KMS-11 (cell line): ENCODE measurements around the gene DCANP1.

Source experiments
- H2AFZ ChIP-seq: fragments of 200-600 bp; sonication (generic); 2 replicates; pipeline ENCODE4 v1.6.1; 2016; ENCODE audit warnings: antibody characterized with exemption, mixed run types, low read depth
- H3K27ac ChIP-seq: fragments of 200-600 bp; sonication (generic); 2 replicates; pipeline ENCODE4 v1.6.1; 2016; ENCODE audit warnings: mild to moderate bottlenecking, mixed run types
- H3K27me3 ChIP-seq: fragments of 200-600 bp; sonication (generic); 2 replicates; pipeline ENCODE4 v1.6.1; 2017; ENCODE audit warnings: mild to moderate bottlenecking, low read depth, mixed run types, moderate library complexity; ENCODE audit not compliant: insufficient read depth
- H3K36me3 ChIP-seq: fragments of 200-600 bp; sonication (generic); 2 replicates; pipeline ENCODE4 v1.6.1; 2017; ENCODE audit warnings: mild to moderate bottlenecking, mixed run types; ENCODE audit not compliant: insufficient read depth
- H3K4me1 ChIP-seq: fragments of 200-600 bp; sonication (generic); 2 replicates; pipeline ENCODE4 v1.6.1; 2016; ENCODE audit warnings: mild to moderate bottlenecking, low read depth, mixed run types; ENCODE audit not compliant: poor library complexity, severe bottlenecking
- H3K4me2 ChIP-seq: fragments of 200-600 bp; sonication (generic); 2 replicates; pipeline ENCODE4 v1.7.0; 2016; ENCODE audit warnings: mild to moderate bottlenecking, mixed run types
- H3K4me3 ChIP-seq: fragments of 200-600 bp; sonication (generic); IDR thresholded peaks from 2 replicates; pipeline ENCODE4 v1.6.1; 2017; ENCODE audit warnings: low read depth, low read length, mixed read lengths; ENCODE audit not compliant: insufficient read depth
- H3K79me2 ChIP-seq: fragments of 200-600 bp; sonication (generic); 2 replicates; pipeline ENCODE4 v1.6.1; 2016; ENCODE audit warnings: low read depth, mixed run types; ENCODE audit not compliant: insufficient read depth
- H3K9ac ChIP-seq: fragments of 200-600 bp; sonication (generic); 2 replicates; pipeline ENCODE4 v1.6.1; 2016; ENCODE audit warnings: mild to moderate bottlenecking, mixed run types
- H4K20me1 ChIP-seq: fragments of 200-600 bp; sonication (generic); 2 replicates; pipeline ENCODE4 v1.6.1; 2016; ENCODE audit warnings: mild to moderate bottlenecking, mixed run types; ENCODE audit not compliant: insufficient read depth
- CTCF ChIP-seq: fragments of 200-600 bp; sonication (generic); conservative IDR thresholded peaks from 2 replicates; pipeline ENCODE4 v1.6.1; 2017; ENCODE audit warnings: low read depth, mild to moderate bottlenecking, antibody characterized with exemption, low read length, moderate library complexity, mixed read lengths

DCANP1 gene

GRCh38 chr5:135451581-135452320 lies 4.6 kb upstream of the DCANP1 start:
- H3K4me3 ChIP-seq: no peak overlapping the region
- no peak for TF ChIP-seq CTCF
- no peaks in the 10 kb centered on the region for H3K27me3 ChIP-seq
- H3K79me2 ChIP-seq: no peaks in the 10 kb centered on the region
- no peaks in the 10 kb centered on the region for H3K4me1 ChIP-seq
- no peaks in the 10 kb centered on the region for H3K36me3 ChIP-seq
- no peak overlapping the region for H2AFZ ChIP-seq
- no peak overlapping the region for H3K27ac ChIP-seq
- H3K4me2 ChIP-seq: no peak overlapping the region
- no peaks in the 10 kb centered on the region for H4K20me1 ChIP-seq
- no peak overlapping the region for H3K9ac ChIP-seq

- no peak overlapping the region for H3K4me2 ChIP-seq
- H3K27ac ChIP-seq: no peak overlapping the region
- H3K4me1 ChIP-seq: no peaks in the 10 kb centered on the region
- H3K27me3 ChIP-seq: no peaks in the 10 kb centered on the region
- TF ChIP-seq CTCF: no peak
- no peaks in the 10 kb centered on the region for H3K79me2 ChIP-seq
- no peak overlapping the region for H3K4me3 ChIP-seq
- no peak overlapping the region for H2AFZ ChIP-seq
- H3K36me3 ChIP-seq: no peaks in the 10 kb centered on the region
- no peaks in the 10 kb centered on the region for H4K20me1 ChIP-seq
- H3K9ac ChIP-seq: no peak overlapping the region
These were observed 3.8 kb upstream of the DCANP1 start for GRCh38 chr5:135450952-135451351.

- no peak overlapping the region for H2AFZ ChIP-seq
- H3K4me3 ChIP-seq: no peak overlapping the region
- no peaks in the 10 kb centered on the region for H3K79me2 ChIP-seq
- no peaks in the 10 kb centered on the region for H3K36me3 ChIP-seq
- no peak overlapping the region for H3K4me2 ChIP-seq
- no peaks in the 10 kb centered on the region for H3K27me3 ChIP-seq
- H3K4me1 ChIP-seq: no peaks in the 10 kb centered on the region
- H3K9ac ChIP-seq: no peak overlapping the region
- H4K20me1 ChIP-seq: no peaks in the 10 kb centered on the region
- no peak overlapping the region for H3K27ac ChIP-seq
- TF ChIP-seq CTCF: no peak
These were observed 3.2 kb upstream of the DCANP1 start for GRCh38 chr5:135450336-135450735.

- Histone ChIP-seq H3K4me2 (no peak overlapping the region), H3K79me2 (no peaks in the 10 kb centered on the region), H4K20me1 (no peaks in the 10 kb centered on the region), H3K27me3 (no peaks in the 10 kb centered on the region), H2AFZ (no peak overlapping the region), H3K4me1 (no peaks in the 10 kb centered on the region), H3K27ac (no peak overlapping the region), H3K4me3 (no peak overlapping the region), H3K36me3 (no peaks in the 10 kb centered on the region), H3K9ac (no peak overlapping the region)
- no peak for TF ChIP-seq CTCF
These were observed 2.5 kb upstream of the DCANP1 start for GRCh38 chr5:135449644-135450043.
